ENCODE measurements around the gene RPP30.

The RPP30 gene

GRCh38 chr10:90871766-90872647 lies at the start of gene RPP30:
Gene RPP30, plus strand, starts transcription at chr10:90871974. Its CDS starts 13 bp downstream, at chr10:90871987.
- DNase-seq (ENCODE audit: low spot score): peak; percentile 87
- TF ChIP-seq, protein P1, sequence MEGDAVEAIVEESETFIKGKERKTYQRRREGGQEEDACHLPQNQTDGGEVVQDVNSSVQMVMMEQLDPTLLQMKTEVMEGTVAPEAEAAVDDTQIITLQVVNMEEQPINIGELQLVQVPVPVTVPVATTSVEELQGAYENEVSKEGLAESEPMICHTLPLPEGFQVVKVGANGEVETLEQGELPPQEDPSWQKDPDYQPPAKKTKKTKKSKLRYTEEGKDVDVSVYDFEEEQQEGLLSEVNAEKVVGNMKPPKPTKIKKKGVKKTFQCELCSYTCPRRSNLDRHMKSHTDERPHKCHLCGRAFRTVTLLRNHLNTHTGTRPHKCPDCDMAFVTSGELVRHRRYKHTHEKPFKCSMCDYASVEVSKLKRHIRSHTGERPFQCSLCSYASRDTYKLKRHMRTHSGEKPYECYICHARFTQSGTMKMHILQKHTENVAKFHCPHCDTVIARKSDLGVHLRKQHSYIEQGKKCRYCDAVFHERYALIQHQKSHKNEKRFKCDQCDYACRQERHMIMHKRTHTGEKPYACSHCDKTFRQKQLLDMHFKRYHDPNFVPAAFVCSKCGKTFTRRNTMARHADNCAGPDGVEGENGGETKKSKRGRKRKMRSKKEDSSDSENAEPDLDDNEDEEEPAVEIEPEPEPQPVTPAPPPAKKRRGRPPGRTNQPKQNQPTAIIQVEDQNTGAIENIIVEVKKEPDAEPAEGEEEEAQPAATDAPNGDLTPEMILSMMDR (IDR thresholded peaks at IDR 0.05; ENCODE audit: borderline replicate concordance, control extremely low read depth, extremely low read depth, insufficient read depth, missing control alignments): no peak
- in situ Hi-C loops (cut with MboI; ENCODE audit: low sequenced_read_pairs, unreplicated experiment): loop anchor here (25.0 kb wide), 1 partner anchor 1085 kb away; no protein-coding TSS in a partner anchor

- in situ Hi-C loops (cut with MboI; ENCODE audit: low sequenced_read_pairs, unreplicated experiment): no loop called here
- TF ChIP-seq, protein P1 (IDR thresholded peaks at IDR 0.05; ENCODE audit: borderline replicate concordance, control extremely low read depth, extremely low read depth, insufficient read depth, missing control alignments): no peak
- no peak for DNase-seq (ENCODE audit: low spot score)
These were observed 49.3 kb upstream of the RPP30 start for GRCh38 chr10:90822508-90822907.

- in situ Hi-C loops (cut with MboI; ENCODE audit: low sequenced_read_pairs, unreplicated experiment): no loop called here
- no peak for DNase-seq (ENCODE audit: low spot score)
- TF ChIP-seq, protein P1 (IDR thresholded peaks at IDR 0.05; ENCODE audit: borderline replicate concordance, control extremely low read depth, extremely low read depth, insufficient read depth, missing control alignments): no peak
These were observed 39.7 kb upstream of the RPP30 start for GRCh38 chr10:90832111-90832510.

DNA sequence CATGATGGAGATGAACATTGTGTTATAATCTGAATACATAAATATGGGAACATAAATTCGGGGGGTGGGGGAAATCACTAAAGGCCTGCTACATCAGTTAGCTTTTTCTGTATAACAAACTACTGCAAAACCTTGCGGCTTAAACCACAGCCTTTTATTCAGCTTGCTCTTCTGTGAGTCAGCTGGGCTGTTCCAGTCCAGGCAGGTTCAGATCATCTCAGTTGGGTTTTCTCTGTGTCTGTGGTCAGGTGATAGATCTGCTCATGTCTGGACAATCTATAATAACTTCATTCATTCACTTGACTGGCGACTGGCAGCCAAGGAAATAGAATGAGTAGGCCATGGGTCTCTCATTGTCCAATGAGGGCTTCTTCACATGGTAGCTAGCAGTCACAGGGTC lies 37.4 kb upstream of the RPP30 start:
- TF ChIP-seq, protein P1 (IDR thresholded peaks at IDR 0.05; ENCODE audit: borderline replicate concordance, control extremely low read depth, extremely low read depth, insufficient read depth, missing control alignments): no peak
- in situ Hi-C loops (cut with MboI; ENCODE audit: low sequenced_read_pairs, unreplicated experiment): no loop called here
- no peak for DNase-seq (ENCODE audit: low spot score)

GRCh38 chr10:90837486-90837885 lies 34.3 kb upstream of the RPP30 start:
- DNase-seq (ENCODE audit: low spot score): no peak
- in situ Hi-C loops (cut with MboI; ENCODE audit: low sequenced_read_pairs, unreplicated experiment): no loop called here
- TF ChIP-seq, protein P1 (IDR thresholded peaks at IDR 0.05; ENCODE audit: borderline replicate concordance, control extremely low read depth, extremely low read depth, insufficient read depth, missing control alignments): no peak

GRCh38 chr10:90842725-90843124 lies 29.0 kb upstream of the RPP30 start:
- in situ Hi-C loops (cut with MboI; ENCODE audit: low sequenced_read_pairs, unreplicated experiment): no loop called here

More at GRCh38 chr10:90842725-90843124, 29.0 kb upstream of the RPP30 start:
- DNase-seq (ENCODE audit: low spot score): no peak
- TF ChIP-seq, protein P1 (IDR thresholded peaks at IDR 0.05; ENCODE audit: borderline replicate concordance, control extremely low read depth, extremely low read depth, insufficient read depth, missing control alignments): no peak

Measured in GM13976 (cell line).